ENCODE results near the gene CORO2A.

- TF ChIP-seq POLR2A (IDR thresholded peaks at IDR 0.05) (no peak), POLR2AphosphoS5 (IDR thresholded peaks at IDR 0.05) (no peak), EP300 (IDR thresholded peaks at IDR 0.05) (no peak)
- TF ChIP-seq, protein P1, sequence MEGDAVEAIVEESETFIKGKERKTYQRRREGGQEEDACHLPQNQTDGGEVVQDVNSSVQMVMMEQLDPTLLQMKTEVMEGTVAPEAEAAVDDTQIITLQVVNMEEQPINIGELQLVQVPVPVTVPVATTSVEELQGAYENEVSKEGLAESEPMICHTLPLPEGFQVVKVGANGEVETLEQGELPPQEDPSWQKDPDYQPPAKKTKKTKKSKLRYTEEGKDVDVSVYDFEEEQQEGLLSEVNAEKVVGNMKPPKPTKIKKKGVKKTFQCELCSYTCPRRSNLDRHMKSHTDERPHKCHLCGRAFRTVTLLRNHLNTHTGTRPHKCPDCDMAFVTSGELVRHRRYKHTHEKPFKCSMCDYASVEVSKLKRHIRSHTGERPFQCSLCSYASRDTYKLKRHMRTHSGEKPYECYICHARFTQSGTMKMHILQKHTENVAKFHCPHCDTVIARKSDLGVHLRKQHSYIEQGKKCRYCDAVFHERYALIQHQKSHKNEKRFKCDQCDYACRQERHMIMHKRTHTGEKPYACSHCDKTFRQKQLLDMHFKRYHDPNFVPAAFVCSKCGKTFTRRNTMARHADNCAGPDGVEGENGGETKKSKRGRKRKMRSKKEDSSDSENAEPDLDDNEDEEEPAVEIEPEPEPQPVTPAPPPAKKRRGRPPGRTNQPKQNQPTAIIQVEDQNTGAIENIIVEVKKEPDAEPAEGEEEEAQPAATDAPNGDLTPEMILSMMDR (IDR thresholded peaks at IDR 0.05), result no peak
Measured at GRCh38 chr9:98132806-98133631, 59.4 kb downstream of the CORO2A start.
